Gastroesophageal sphincter (tissue), 4 donors: Measurements from ENCODE around the gene POLR2L. TPM values are rescaled to one million over a fixed set of nuclear protein-coding genes. Genes with fewer than 3 reads are reported as not detected.

Experiments used
- ATAC-seq: fragments of 150-250 bp; one replicate; pipeline ENCODE4 v1.9.1; 2016; ENCODE audit warnings: mild to moderate bottlenecking, moderate library complexity
- H3K27ac ChIP-seq, 4 donors: fragments of 200-600 bp; sonication (generic) in 3 of 4; 1 replicate in 3 of 4; 2 replicates in 1 of 4; pipeline ENCODE4 v1.5.1; 2016 to 2019
- H3K27me3 ChIP-seq: fragments of 200-600 bp; sonication (generic); one replicate; pipeline ENCODE4 v1.5.1; 2019
- H3K36me3 ChIP-seq, 2 donors: fragments of 200-600 bp; sonication (generic); one replicate each; pipeline ENCODE4 v1.5.1; 2019; ENCODE audit warnings: control low read depth in 1 of 2
- H3K4me1 ChIP-seq, 3 donors: fragments of 200-600 bp; sonication (generic); 1 replicate in 2 of 3; 2 replicates in 1 of 3; pipeline ENCODE4 v1.5.1; 2016 to 2019; ENCODE audit warnings: control low read depth in 2 of 3
- H3K4me3 ChIP-seq, 2 donors: fragments of 200-600 bp; sonication (generic); one replicate each; pipeline ENCODE4 v1.5.1; 2019; ENCODE audit warnings: mild to moderate bottlenecking in 1 of 2, moderate library complexity in 1 of 2
- H3K9me3 ChIP-seq, 3 donors: fragments of 200-600 bp; sonication (generic); one replicate each; pipeline ENCODE4 v1.5.1; 2017 to 2019; ENCODE audit warnings: control low read depth in 2 of 3
- CTCF ChIP-seq, 4 experiments: fragments of 200-600 bp in 2 of 4; fragments of 450-650 bp in 2 of 4; sonication (generic) in 1 of 4; IDR thresholded peaks; one replicate each; pipeline ENCODE4 v1.5.1; 2017 to 2019; ENCODE audit warnings: antibody characterized with exemption in 4 of 4, mild to moderate bottlenecking in 2 of 4, moderate library complexity in 2 of 4
- EP300 ChIP-seq: sonication (generic); formaldehyde crosslinking; IDR thresholded peaks from one replicate; pipeline ENCODE4 v1.6.1; 2017; ENCODE audit warnings: antibody characterized with exemption, mild to moderate bottlenecking
- POLR2A ChIP-seq, 2 donors: fragments of 450-650 bp; IDR thresholded peaks; one replicate each; pipeline ENCODE4 v1.6.1; 2017; ENCODE audit warnings: antibody characterized with exemption in 2 of 2, mild to moderate bottlenecking in 2 of 2, moderate library complexity in 1 of 2
- POLR2AphosphoS5 ChIP-seq: sonication (generic); formaldehyde crosslinking; IDR thresholded peaks from one replicate; pipeline ENCODE4 v1.6.1; 2017; ENCODE audit warnings: antibody characterized with exemption
- WGBS, 2 donors: methylation state at CpG; one replicate each; pipeline ENCODE4 v1.1.5; 2018; ENCODE audit warnings: low coverage in 1 of 2; 5-methylcytosine and 5-hydroxymethylcytosine counted together
- total RNA-seq, 4 donors: library from RNA; depleted of rRNA; stranded (reverse); fragments of >200 nt; gene quantifications; one replicate each; pipeline ENCODE4 v1.1.0, GENCODE V29; 2016

The POLR2L gene
- total RNA-seq, 4 donors from 2014 or later, result 65.5 to 86.0 (median 71.8) TPM

GRCh38 chr11:808427-809286 is 33.7 kb downstream of the POLR2L start:
- 46 to 80% methylated on average over 1 to 17 of the region's 36 CpGs for WGBS, 2 donors

GRCh38 chr11:804599-804964 is 37.7 kb downstream of the POLR2L start:
- H3K27me3 ChIP-seq, result no peaks in the 10 kb centered on the region
- no peaks in the 10 kb centered on the region for H3K9me3 ChIP-seq
- TF ChIP-seq POLR2A (IDR thresholded peaks at IDR 0.05) (no peak), CTCF (IDR thresholded peaks at IDR 0.05) (no peak), EP300 (no peak), POLR2AphosphoS5 (no peak)
- H3K27ac ChIP-seq, result peak overlapping the region in 3 of 4 donors; percentile 92 to 98 (median 93)
- no peak for ATAC-seq
- H3K36me3 ChIP-seq, result peaks cover 0 to 42% of the 10 kb centered on the region in 2 donors
- H3K4me1 ChIP-seq, result peaks cover 0 to 54% (median 24%) of the 10 kb centered on the region in 3 donors
- 0 to 12% methylated on average over 4 to 9 of the region's 18 CpGs for WGBS, 2 donors
- peak overlapping the region; percentile 52 to 65 for H3K4me3 ChIP-seq

More at GRCh38 chr11:808427-809286, 33.7 kb downstream of the POLR2L start:
- TF ChIP-seq CTCF (IDR thresholded peaks at IDR 0.05) (no peak), POLR2AphosphoS5 (no peak), EP300 (no peak), POLR2A (IDR thresholded peaks at IDR 0.05) (no peak)
- Histone ChIP-seq H3K36me3 (peaks cover 0 to 28% of the 10 kb centered on the region in 2 donors), H3K9me3 (no peaks in the 10 kb centered on the region), H3K4me1 (peaks cover 0 to 70% (median 38%) of the 10 kb centered on the region in 3 donors), H3K4me3 (peak overlapping the region; percentile 58 to 99), H3K27me3 (no peaks in the 10 kb centered on the region), H3K27ac (peak overlapping the region; percentile 72 to 98 (median 96))
- ATAC-seq, result no peak

GRCh38 chr11:803770-804598 is 38.3 kb downstream of the POLR2L start:
- Histone ChIP-seq H3K36me3 (peaks cover 0 to 48% of the 10 kb centered on the region in 2 donors), H3K4me3 (peak overlapping the region in 1 of 2 donors; percentile 65), H3K4me1 (peaks cover 0 to 58% (median 24%) of the 10 kb centered on the region in 3 donors), H3K27me3 (no peaks in the 10 kb centered on the region), H3K27ac (peak overlapping the region in 2 of 4 donors; percentile 92 to 93), H3K9me3 (no peaks in the 10 kb centered on the region)
- WGBS, 2 donors, result 55 to 95% methylated on average over 2 to 4 of the region's 26 CpGs
- no peak for ATAC-seq
- no peak for TF ChIP-seq POLR2AphosphoS5
- TF ChIP-seq CTCF (IDR thresholded peaks at IDR 0.05), result no peak
- TF ChIP-seq EP300, result no peak
- no peak for TF ChIP-seq POLR2A (IDR thresholded peaks at IDR 0.05)

- Histone ChIP-seq H3K27me3 (no peaks in the 10 kb centered on the region), H3K36me3 (peaks cover 0 to 49% of the 10 kb centered on the region in 2 donors), H3K9me3 (no peaks in the 10 kb centered on the region), H3K4me3 (no peak overlapping the region), H3K27ac (no peak overlapping the region), H3K4me1 (peaks cover 0 to 58% (median 20%) of the 10 kb centered on the region in 3 donors)
- TF ChIP-seq POLR2AphosphoS5 (no peak), EP300 (no peak), CTCF (IDR thresholded peaks at IDR 0.05) (no peak), POLR2A (IDR thresholded peaks at IDR 0.05) (no peak)
- ATAC-seq, result no peak
- no CpG with 5 or more reads among the region's 8 CpGs for WGBS, 2 donors
Measured at GRCh38 chr11:803467-803742, 38.9 kb downstream of the POLR2L start.
